ENCODE data around the gene MYH9.
"Not testable (repeated sequence)": the region's sequence is repeated elsewhere in the genome, so short reads cannot be mapped to it uniquely, and the experiment has no call there.

MYH9 gene

DNA sequence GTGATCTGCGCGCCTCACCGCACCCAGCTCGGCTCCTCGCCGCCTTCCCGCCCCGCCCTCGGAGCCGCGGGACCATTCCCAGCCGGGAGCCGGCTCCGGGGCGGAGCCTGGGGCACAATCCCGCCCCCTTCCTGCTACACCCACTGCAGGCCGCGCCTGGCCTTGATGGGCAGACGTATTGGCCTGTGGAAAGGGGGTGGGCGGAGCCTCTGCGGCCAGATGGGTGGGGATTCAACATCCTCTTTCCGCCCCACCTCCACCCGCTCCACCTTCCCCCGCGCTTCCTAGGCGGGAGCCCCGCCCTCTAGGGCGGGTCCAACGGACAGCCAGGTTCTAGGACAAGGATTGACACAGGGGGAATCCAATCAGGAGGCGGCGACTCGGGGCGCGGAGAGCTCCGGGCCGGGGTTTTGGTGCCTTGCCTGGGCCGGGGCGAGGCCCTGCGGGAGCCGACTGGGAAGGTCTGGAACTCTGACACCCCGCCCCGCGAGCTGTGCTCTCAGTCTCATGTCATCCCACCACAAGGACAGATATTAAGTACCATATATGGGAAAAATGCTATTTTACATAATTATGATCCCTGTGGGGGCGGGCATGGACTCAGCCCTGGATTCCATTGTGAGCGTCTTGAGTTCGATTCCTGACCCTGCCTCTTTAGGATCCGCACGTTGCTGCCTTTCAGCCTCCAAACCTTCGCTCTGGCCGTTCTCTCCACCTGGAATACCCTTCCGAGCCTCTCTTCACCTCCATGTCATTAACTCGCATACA lies at the start of gene MYH9:
Gene MYH9 (minus strand): TSS at position 9 of the 768 bp plus-strand sequence. CDS start 38,731 bp downstream, outside the sequence.
- peak; percentile 95 to 96 for DNase-seq (ENCODE audit: low read depth in 2 of 2)

DNA sequence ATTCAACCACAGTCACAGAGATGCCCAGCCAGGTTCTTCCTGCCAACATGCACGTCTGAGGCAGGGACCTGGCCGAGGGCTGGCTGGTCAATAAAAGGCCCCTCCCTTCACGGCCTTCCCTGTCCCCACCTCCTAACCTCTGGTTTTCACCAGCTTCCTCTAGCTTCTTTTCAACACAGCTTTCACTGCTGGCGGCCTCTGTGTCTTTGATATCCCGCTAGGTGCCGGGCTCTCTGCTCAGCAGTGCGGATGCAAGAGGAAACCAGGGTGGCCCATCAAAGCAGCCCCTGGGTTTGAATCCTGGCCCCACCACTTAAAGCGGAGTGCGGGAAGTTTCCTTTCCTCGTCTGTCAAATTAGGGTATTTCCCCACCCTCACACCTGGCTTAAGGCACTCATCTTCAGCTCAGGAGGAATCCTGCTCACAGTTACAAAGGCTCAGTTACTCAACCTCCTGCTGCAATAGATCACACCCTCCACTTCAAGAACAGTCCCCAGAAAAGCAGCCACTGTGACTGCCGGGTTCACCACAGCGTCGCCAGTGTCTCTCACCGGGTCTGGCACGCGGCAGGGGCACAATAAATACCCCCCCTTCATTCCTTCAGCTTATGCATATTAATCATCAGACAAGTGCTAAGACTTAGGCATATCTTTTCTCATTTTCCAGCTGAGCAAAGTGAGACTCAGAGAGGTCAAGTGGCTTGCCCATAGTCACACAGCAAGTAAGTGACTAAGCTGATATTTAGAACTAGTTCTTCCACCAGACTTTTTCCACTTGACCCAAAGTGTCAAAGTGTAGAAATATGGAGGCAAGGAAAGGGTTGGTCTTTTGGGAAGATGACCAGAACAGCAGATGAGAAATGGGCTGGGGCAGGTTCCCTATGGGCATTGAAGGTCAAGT lies 48.0 kb upstream of the MYH9 start:
- peak; percentile 23 to 48 for DNase-seq (ENCODE audit: low read depth in 2 of 2)

DNA sequence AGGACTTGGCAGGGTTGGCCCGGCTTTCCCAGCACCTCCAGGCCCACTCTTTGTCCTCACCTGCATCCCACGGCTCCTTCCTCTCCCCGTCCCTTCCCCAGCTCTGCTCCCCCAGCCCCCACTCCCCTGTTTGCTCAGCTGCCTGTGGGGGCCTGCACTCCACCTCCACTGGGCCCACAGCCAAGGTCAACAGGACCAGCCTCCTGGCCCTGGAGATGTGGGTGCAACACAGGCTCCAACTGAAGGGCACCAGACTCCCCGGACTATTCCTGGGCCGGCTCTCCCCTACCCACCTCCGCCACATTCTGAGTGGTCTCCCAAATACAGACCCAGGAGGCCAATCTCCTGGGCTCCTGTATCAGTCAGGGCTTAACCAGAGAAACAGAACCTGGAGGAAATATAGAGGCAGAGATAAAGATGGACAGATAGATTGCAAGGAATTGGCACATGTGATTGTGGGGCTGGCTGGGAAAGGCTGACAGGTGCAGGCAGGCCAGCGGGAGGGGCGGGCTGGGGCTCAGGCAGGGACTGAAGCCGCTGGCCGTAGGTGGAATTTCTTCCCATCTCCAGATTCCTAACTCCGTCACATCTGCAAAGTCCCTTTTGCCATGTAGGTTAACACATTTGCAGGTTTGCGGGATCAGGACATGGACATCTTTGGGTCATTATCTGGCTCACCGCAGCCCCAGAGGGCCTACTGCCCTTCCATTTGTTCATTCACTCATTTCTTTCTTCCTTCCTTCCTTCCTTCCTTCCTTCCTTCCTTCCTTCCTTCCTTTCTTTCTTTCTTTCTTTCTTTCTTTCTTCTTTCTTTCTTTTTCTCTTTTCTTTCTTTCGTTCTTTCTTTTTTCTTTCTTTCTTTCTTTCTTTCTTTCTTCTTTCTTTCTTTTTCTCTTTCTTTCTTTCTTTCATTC lies 45.8 kb upstream of the MYH9 start:
- DNase-seq (ENCODE audit: low read depth in 2 of 2) = no peak

DNA sequence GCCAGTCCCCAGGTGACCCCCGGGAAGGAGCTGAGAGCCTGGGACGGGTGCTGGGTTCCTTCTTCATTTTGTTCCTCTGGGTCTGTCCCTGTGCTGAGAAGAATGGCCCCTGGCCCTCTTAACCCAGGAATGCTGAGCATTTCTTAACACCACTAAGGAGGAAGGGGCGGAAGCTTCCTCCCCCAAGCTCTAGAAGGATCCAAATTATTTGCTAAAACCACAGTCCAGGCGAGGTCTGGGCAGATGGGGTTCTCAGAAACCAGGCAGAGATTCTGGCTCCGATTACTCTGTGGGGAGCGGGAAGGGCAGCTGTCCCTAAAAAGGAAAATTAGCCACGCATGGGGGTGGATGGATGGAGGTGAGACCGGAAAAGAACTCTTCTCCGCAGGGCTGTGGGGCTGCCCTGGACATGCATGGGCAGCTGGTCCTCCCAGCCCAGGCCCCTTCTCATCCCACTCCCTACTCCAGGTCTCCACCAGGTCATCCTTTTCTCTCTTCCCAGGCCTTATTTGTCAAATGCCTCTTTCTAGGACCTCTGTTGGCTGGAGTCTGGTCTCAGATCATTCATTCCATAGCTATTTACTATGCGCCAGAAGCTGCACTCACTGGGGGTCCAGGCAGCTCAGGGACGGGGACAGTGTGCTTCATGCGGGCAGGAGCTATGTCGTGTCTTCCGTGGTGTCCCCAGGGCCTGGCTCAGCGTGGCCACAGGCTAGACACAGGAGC lies 45.0 kb upstream of the MYH9 start:
- DNase-seq (ENCODE audit: low read depth in 2 of 2) = no peak

DNA sequence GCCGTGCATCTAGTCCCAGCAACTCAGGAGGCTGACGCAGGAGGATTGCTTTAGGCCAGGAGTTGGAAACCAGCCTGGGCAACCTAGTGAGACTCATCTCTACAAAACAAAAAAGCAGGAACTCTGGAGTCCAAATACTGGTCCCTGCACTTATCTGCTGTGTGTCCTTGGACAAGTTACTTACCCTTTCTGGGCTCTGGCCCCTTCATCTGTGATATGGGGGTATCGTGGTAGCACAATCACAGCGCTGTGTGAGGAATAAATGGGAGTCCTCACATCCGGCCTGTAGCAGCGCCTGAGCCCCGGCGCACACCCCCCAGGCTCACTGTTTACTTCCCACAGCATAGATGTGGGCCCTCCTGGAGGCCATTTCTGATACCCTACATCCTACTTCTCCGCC lies 44.2 kb upstream of the MYH9 start:
- no peak for DNase-seq (ENCODE audit: low read depth in 2 of 2)

DNA sequence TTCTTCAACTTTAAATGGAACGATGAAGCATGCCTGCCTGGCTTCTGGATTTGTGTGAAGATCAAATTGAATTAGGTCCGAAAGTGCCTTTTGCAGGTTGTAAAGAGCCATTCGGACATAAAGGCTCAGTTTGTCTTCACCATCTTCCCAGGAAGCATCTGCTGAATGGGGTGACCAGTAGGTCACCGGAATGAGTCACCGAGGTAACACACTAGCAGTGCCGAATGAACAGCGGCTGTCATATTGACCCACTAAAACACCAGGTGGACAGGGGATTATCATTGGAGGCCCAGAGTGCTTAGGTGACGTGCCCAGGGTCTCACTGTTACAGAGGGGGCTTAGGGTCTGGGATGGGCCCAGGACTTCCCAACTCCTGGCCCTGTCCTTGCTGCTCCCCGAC lies 43.1 kb upstream of the MYH9 start:
- DNase-seq (ENCODE audit: low read depth in 2 of 2) = no peak

DNA sequence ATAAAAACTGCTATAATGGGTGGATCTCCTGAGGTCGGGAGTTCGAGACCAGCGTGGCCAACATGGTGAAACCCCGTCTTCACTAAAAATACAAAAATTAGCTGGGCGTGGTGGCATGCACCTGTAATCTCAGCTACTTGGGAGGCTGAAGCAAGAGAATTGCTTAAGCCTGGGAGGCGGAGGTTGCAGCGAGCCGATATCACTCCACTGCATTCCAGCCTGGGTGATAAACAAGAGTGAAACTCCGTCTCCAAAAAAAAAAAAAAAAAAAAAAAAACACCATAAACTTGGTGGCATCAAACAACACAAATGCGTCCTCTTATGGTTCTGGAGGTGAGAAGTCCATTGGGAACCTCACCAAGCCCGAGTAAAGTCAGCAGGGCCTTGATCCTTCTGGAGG lies 40.2 kb upstream of the MYH9 start:
- not testable (repeated sequence) for DNase-seq (ENCODE audit: low read depth in 2 of 2)

DNA sequence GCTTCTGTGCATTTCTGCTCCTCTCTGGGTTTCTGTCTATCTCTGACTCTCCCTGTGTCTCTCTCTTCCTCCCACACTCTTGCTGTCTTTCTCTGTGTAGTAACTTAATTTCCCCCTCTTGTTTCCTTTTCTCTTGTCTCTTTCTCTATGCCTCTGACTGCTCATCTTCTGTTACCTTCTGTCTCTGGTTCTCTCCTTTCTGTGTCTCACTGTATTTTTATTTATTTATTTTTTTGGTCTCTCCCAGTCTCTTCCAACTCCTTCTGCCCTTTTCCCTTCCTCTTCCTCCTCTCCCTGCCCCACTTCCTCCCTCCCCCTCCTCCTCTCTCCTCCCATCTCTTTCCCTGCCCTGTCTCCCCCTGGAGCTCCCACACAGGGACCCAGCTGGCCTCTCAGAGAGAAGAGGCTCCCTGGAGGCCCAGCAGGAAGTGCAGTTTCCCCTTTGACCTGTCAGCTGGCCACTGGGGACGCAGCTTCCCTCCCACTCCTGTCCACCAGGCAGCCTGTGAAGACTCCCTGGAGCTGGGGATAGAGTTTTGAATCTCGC lies 38.3 kb upstream of the MYH9 start:
- no peak for DNase-seq (ENCODE audit: low read depth in 2 of 2)

DNA sequence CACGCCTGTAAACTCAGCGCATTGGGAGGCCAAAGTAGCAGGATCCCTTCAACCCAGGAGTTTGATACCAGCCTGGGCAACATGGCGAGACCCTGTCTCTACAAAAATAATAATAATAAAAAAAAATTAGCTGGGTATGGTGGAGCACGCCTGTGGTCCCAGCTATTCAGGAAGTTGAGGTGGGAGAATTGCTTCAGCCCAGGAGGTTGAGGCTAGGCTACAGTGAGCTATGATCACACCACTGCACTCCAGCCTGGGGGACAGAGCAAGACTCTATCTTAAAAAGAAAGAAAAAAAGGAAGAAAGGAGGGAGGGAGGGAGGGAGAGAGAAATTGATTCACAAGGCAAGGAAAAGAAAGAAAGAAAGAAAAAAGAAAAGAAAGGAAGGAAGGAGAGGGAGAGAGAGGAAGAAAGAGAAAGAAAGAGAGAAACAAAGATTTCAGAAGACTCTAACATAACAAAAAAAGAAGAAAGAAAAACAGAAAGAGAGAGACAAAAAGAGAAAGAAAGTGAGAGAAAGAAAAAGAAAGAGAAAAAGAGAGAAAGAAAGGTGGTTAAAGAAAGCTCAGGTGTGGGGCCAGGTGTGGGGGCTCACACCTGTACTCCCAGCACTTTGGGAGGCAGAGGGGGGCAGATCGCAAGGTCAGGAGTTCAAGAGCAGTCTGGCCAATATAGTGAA lies 37.3 kb upstream of the MYH9 start:
- no peak for DNase-seq (ENCODE audit: low read depth in 2 of 2)

DNA sequence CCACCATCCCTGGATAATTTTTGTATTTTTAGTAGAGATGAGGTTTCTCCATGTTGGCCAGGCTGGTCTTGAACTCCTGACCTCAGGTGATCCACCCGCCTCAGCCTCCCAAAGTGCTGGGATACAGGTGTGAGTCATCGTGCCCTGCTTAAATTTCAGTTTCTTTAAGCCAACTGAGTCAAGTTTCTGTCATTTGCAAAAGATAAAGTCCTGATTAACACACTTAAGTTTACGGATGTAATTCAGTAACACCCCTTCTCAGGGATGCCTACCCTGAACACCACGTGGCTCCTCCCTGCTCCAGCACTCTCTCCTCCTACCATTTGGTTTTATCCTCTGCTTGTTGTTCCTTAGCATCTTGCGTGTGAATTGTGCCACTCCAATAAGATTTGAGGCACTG lies 36.7 kb upstream of the MYH9 start:
- DNase-seq (ENCODE audit: low read depth in 2 of 2) = not testable (repeated sequence)

DNA sequence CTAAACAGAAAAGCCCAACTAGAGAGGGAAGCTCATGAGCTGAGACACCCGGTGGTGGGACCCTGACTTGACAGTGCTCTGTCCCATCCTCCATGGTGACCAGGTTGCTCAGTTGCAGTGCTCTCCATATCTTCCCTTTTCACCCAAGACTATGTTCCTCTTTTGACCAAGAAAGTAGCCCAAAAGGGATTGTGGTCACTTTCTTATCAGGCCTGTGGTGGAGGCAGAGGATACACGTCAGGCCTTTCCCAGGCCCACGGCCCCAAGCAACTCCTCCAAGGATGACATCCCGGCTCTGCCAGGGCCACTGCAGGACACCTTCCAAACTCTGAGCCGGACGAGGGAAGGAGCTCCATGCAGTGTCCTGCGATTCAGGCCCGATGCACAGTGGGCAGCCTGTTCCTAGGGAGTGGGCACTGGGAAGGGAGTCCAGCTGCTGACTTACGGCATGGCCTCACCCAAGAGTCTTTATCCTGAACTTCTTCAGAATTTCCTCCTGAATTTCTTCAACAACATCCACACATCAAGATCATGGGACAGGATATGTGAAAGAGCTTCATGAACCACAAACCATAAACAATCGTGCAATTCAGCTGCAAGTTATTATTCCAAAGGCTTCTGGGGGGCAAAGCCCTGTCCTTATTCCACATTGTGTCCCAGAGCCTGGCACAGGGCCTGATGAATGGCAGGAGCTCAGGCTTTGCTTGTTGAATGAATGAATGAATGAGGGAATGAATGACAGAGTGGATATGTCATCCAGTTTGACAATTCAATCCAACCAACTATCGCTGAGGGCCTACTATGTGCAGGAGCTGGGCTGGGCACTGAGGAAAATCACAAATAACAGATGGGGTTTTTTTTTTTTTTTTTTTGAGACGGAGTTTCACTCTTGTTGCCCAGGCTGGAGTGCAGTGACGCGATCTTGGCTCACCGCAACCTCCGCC lies 36.0 kb upstream of the MYH9 start:
- DNase-seq (ENCODE audit: low read depth in 2 of 2) = no peak

DNA sequence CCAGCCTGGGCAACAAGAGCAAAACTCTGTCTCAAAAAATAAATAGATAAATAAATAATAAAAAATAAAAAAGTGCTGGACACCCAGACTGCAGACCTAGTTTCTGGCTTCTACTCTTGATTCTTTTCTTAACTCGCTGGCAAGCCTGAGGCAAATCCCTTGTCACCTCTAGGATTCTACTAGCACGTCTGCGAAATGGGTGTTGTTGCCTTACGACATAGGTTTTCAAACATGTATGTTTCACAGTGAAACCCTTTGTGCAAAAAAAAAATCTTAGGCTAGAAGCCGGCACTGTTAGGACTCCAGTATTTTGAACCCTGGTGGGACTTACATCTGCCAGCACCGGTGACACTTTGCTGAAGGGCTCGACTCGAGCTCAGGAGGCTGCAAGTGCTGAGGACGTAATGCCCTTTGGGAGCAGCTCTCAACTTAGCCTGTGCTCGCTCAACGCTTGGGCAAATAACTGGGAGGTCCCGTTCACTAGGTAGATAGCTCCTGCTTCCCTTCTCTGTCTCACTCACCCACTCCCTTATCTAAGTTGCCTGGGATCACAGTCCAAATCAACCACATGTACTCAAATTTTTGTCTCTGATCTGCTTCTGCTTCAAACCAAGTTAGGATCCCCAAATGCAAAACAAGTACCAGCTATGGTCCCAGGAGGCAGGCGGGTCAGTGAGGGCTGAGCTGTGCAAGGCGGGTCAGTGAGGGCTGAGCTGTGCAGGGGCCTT lies 34.7 kb upstream of the MYH9 start:
- no peak for DNase-seq (ENCODE audit: low read depth in 2 of 2)

DNA sequence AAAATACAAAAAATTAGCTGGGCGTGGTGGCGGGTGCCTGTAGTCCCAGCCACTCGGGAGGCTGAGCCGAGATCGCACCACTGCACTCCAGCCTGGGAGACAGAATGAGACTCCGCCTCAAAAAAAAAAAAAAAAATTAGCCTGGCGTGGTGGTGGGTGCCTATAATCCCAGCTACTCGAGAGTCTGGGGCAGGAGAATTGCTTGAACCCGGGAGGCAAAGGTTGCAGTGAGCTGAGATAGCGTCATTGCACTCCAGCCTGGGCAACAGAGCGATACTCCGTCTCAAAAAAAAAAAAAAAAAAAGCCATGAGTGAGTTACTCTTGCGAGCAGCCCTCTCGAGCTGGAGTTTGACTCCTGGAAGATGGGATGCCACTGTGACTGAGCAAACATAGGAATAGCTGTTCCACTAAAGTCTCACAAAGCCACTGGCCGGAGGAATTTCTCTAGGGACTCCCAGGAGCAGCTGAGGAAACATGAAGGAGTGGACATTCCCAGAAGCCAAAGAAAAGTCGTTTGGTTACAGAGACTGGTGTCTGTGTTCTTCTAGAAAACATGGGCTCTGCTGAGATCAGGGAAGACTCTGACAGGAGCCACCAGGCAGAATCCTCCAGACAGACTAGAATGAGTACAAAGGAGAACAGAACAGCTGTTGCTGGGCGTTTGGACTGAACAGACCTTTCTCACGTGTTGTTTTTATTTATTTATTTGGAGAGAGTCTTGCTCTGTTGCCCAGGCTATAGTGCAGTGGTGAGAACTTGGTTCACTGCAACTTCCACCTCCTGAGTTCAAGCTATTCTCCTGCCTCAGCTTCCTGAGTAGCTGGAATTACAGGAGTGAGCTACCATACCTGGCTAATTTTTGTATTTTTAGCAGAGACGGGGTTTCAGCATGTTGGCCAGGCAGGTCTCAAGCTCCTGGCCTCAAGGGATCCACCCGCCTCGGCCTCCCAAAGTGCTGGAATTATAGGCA lies 32.4 kb upstream of the MYH9 start:
- DNase-seq (ENCODE audit: low read depth in 2 of 2) = no peak

DNA sequence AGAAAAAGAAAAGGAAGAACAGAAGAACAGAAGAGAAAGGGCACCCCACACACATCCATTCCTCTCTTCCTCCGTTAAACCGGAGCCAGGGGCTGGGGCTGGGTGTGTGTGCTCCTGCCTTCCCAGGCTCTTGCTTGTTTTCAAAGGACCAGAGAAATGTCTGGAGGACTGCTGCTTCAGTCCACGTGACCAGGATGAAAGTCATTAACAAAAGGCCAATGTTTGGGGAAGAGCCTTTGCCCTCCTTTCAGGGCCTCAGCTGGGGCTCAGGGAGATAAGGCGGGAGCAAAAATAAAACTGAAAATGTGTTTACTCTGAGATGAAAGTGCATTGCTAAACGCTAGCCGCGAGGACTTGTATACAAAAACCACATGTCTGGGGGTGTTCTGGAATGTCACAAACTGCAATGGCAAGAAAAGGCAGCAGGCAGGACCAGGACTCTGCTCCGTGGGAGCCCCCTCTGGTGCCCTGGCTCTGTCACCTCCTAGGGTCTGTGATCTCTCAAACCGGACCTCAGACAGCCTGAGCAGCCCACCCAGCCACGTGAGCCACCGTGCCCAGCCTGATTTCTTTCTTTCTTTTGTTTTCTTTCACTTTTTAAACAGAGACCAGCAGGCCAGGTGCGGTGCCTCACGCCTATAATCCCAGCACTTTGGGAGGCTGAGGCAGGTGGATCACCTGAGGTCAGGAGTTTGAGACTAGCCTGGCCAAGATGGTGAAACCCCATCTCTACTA lies 31.6 kb upstream of the MYH9 start:
- DNase-seq (ENCODE audit: low read depth in 2 of 2) = no peak

DNA sequence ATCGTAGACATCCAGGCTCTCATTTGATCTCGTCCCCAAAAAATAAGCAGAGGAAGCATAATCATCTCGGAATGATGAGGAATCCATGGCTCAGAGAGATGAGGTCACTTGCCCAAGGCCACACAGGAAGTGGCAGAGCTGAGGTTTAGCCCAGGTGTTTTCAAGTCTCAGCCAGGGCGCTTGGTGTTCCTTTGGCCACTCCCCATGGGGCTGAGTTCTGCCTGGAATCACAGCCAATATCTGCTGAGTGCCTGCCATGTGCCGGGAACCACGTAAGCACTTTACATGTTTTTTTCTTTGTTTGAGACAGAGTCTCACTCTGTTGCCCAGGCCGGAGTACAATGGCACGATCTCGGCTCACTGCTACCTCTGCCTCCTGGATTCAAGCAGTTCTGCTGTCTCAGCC lies 29.5 kb upstream of the MYH9 start:
- no peak for DNase-seq (ENCODE audit: low read depth in 2 of 2)

DNA sequence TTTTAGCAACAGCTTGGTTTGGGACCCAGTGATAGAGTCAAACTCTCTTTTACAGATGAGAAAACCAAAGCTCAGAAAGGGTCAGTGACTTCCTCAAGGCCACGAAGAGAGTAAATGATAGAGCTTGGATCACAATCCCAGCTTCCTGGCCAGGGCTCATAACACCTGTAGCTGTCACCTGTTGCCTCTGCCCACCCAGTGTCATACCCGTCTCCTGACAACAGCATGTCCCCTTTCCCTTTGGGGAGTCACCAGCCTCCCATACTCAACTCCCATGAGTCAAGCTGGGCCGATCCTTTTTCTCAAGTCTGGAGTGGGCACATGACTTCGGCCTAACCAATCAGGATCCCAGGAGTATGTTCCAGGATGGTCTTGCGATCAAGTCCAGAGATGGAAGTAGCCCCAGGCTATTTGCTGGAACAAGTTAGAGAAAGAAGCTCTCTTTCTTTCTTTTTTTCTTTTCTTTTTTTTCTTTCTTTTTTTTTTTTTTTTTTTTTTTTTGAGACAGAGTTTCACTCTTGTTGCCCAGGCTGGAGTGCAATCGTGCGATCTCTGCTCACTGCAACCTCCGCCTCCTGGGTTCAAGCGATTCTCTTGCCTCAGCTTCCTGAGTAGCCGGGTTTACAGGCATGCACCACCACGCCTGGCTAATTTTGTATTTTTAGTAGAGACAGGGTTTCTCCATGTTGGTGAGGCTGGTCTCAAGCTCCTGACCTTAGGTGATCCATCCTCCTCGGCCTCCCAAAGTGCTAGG lies 27.8 kb upstream of the MYH9 start:
- no peak for DNase-seq (ENCODE audit: low read depth in 2 of 2)

Measured in stimulated activated CD8-positive, alpha-beta memory T cell treated with anti-CD3 and anti-CD28 coated beads, Interleukin-7, amount 100 ng/mL, for 1 hour (primary cell).